ENCODE results near the gene SH3TC2. TPM values are rescaled to one million over a fixed set of nuclear protein-coding genes. Genes with fewer than 3 reads are reported as not detected.

Gene SH3TC2
- polyA plus RNA-seq, 1 donor (not counting 4 experiments of a cell fraction or from before 2014, with no cell fraction given), result 19.0 TPM

GRCh38 chr5:148962761-148963324 is 100.0 kb downstream of the SH3TC2 start:
- dilution Hi-C loops (cut with MboI; ENCODE audit: extremely low pct_ligation_motif_present, low sequenced_read_pairs), result no loop called here
- no peak overlapping the region for H3K27ac ChIP-seq (ENCODE audit: control insufficient read depth, insufficient read depth, low read length)
- FAIRE-seq, result no peak

GRCh38 chr5:148962200-148962550 is 100.7 kb downstream of the SH3TC2 start:
- no peaks in the 10 kb centered on the region for H3K9me1 ChIP-seq (ENCODE audit: control insufficient read depth, extremely low read depth, insufficient read depth, low read length)
- H3K27me3 ChIP-seq (ENCODE audit: control insufficient read depth, extremely low read depth, insufficient read depth, low read length), result no peaks in the 10 kb centered on the region
- dilution Hi-C loops (cut with MboI; ENCODE audit: extremely low pct_ligation_motif_present, low sequenced_read_pairs), result no loop called here

More at GRCh38 chr5:148962761-148963324, 100.0 kb downstream of the SH3TC2 start:
- H2AFZ ChIP-seq (ENCODE audit: control insufficient read depth, low read length), result no peak overlapping the region
- no peak for DNase-seq (ENCODE audit: low read depth, low spot score)
- no peaks in the 10 kb centered on the region for H3K79me2 ChIP-seq (ENCODE audit: control insufficient read depth, insufficient read depth, low read length)
- H3K9ac ChIP-seq (ENCODE audit: control insufficient read depth, extremely low read depth, insufficient read depth, low read length), result no peak overlapping the region
- no peaks in the 10 kb centered on the region for H3K36me3 ChIP-seq (ENCODE audit: control insufficient read depth in 2 of 2, extremely low read depth in 1 of 2, insufficient read depth in 2 of 2, low read length in 2 of 2)
- no peaks in the 10 kb centered on the region for H3K27me3 ChIP-seq (ENCODE audit: control insufficient read depth, extremely low read depth, insufficient read depth, low read length)
- TF ChIP-seq EZH2 (IDR thresholded peaks at IDR 0.05; ENCODE audit: low read length), result no peak
- H3K4me2 ChIP-seq (ENCODE audit: control insufficient read depth, extremely low read depth, insufficient read depth, low read depth, low read length), result no peak overlapping the region
- no peaks in the 10 kb centered on the region for H3K9me3 ChIP-seq (ENCODE audit: control insufficient read depth, low read depth, low read length)
- no peaks in the 10 kb centered on the region for H4K20me1 ChIP-seq (ENCODE audit: control insufficient read depth, extremely low read depth, insufficient read depth, low read length)
- H3K9me1 ChIP-seq (ENCODE audit: control insufficient read depth, extremely low read depth, insufficient read depth, low read length), result no peaks in the 10 kb centered on the region
- no peak overlapping the region for H3K4me3 ChIP-seq (ENCODE audit: control insufficient read depth in 2 of 3, extremely low read depth in 1 of 3, insufficient read depth in 2 of 3, low read depth in 1 of 3, low read length in 3 of 3)
- H3K4me1 ChIP-seq (ENCODE audit: control insufficient read depth, extremely low read depth, insufficient read depth, low read length), result peaks cover 35% of the 10 kb centered on the region

GRCh38 chr5:148961261-148962199 is 101.3 kb downstream of the SH3TC2 start:
- H3K4me1 ChIP-seq (ENCODE audit: control insufficient read depth, extremely low read depth, insufficient read depth, low read length), result peaks cover 38% of the 10 kb centered on the region
- no peak overlapping the region for H2AFZ ChIP-seq (ENCODE audit: control insufficient read depth, low read length)
- TF ChIP-seq CTCF (optimal IDR thresholded peaks at IDR 0.05 in 1 of 3, IDR thresholded peaks at IDR 0.05 in 1 of 3, conservative IDR thresholded peaks at IDR 0.05 in 1 of 3; ENCODE audit: extremely low read depth in 1 of 3, insufficient read depth in 2 of 3, low read length in 3 of 3) (no peak), EZH2 (IDR thresholded peaks at IDR 0.05; ENCODE audit: low read length) (no peak)
- dilution Hi-C loops (cut with MboI; ENCODE audit: extremely low pct_ligation_motif_present, low sequenced_read_pairs), result no loop called here
- H3K4me3 ChIP-seq (ENCODE audit: control insufficient read depth in 2 of 3, extremely low read depth in 1 of 3, insufficient read depth in 2 of 3, low read depth in 1 of 3, low read length in 3 of 3), result no peak overlapping the region
- no peaks in the 10 kb centered on the region for H3K9me1 ChIP-seq (ENCODE audit: control insufficient read depth, extremely low read depth, insufficient read depth, low read length)
- H3K4me2 ChIP-seq (ENCODE audit: control insufficient read depth, extremely low read depth, insufficient read depth, low read depth, low read length), result no peak overlapping the region
- H3K79me2 ChIP-seq (ENCODE audit: control insufficient read depth, insufficient read depth, low read length), result no peaks in the 10 kb centered on the region
- no peaks in the 10 kb centered on the region for H3K36me3 ChIP-seq (ENCODE audit: control insufficient read depth in 2 of 2, extremely low read depth in 1 of 2, insufficient read depth in 2 of 2, low read length in 2 of 2)
- DNase-seq (ENCODE audit: low read depth, low spot score) (no peak), FAIRE-seq (no peak)
- H3K9me3 ChIP-seq (ENCODE audit: control insufficient read depth, low read depth, low read length), result no peaks in the 10 kb centered on the region
- no peaks in the 10 kb centered on the region for H3K27me3 ChIP-seq (ENCODE audit: control insufficient read depth, extremely low read depth, insufficient read depth, low read length)
- H4K20me1 ChIP-seq (ENCODE audit: control insufficient read depth, extremely low read depth, insufficient read depth, low read length), result no peaks in the 10 kb centered on the region
- no peak overlapping the region for H3K9ac ChIP-seq (ENCODE audit: control insufficient read depth, extremely low read depth, insufficient read depth, low read length)
- H3K27ac ChIP-seq (ENCODE audit: control insufficient read depth, insufficient read depth, low read length), result no peak overlapping the region

More at GRCh38 chr5:148962200-148962550, 100.7 kb downstream of the SH3TC2 start:
- H3K4me2 ChIP-seq (ENCODE audit: control insufficient read depth, extremely low read depth, insufficient read depth, low read depth, low read length), result no peak overlapping the region
- no peaks in the 10 kb centered on the region for H3K36me3 ChIP-seq (ENCODE audit: control insufficient read depth in 2 of 2, extremely low read depth in 1 of 2, insufficient read depth in 2 of 2, low read length in 2 of 2)
- H3K27ac ChIP-seq (ENCODE audit: control insufficient read depth, insufficient read depth, low read length), result no peak overlapping the region
- H3K9me3 ChIP-seq (ENCODE audit: control insufficient read depth, low read depth, low read length), result no peaks in the 10 kb centered on the region
- H3K4me3 ChIP-seq (ENCODE audit: control insufficient read depth in 2 of 3, extremely low read depth in 1 of 3, insufficient read depth in 2 of 3, low read depth in 1 of 3, low read length in 3 of 3), result no peak overlapping the region
- FAIRE-seq (no peak), DNase-seq (ENCODE audit: low read depth, low spot score) (no peak)
- no peak for TF ChIP-seq EZH2 (IDR thresholded peaks at IDR 0.05; ENCODE audit: low read length)
- H3K4me1 ChIP-seq (ENCODE audit: control insufficient read depth, extremely low read depth, insufficient read depth, low read length), result peaks cover 37% of the 10 kb centered on the region
- H3K79me2 ChIP-seq (ENCODE audit: control insufficient read depth, insufficient read depth, low read length), result no peaks in the 10 kb centered on the region
- no peaks in the 10 kb centered on the region for H4K20me1 ChIP-seq (ENCODE audit: control insufficient read depth, extremely low read depth, insufficient read depth, low read length)
- no peak overlapping the region for H2AFZ ChIP-seq (ENCODE audit: control insufficient read depth, low read length)
- no peak overlapping the region for H3K9ac ChIP-seq (ENCODE audit: control insufficient read depth, extremely low read depth, insufficient read depth, low read length)

Measured in keratinocyte (primary cell).